Glutamatergic neuron (in vitro differentiated cells): ENCODE results near the gene SYT1. TPM values are rescaled to one million over a fixed set of nuclear protein-coding genes. Genes with fewer than 3 reads are reported as not detected.

Experiments
- DNase-seq: peaks from one replicate; pipeline ENCODE4 v3.0.0; 2022
- H3K27ac Mint-ChIP-seq: one replicate; pipeline ENCODE4 v1.8.0; 2020; ENCODE audit warnings: mild to moderate bottlenecking, mixed read lengths, inconsistent platforms; ENCODE audit not compliant: unreplicated experiment
- H3K27me3 Mint-ChIP-seq: one replicate; pipeline ENCODE4 v1.8.0; 2020; ENCODE audit warnings: mild to moderate bottlenecking, moderate library complexity, mixed read lengths, inconsistent platforms; ENCODE audit not compliant: unreplicated experiment
- H3K36me3 Mint-ChIP-seq: one replicate; pipeline ENCODE4 v1.8.0; 2020; ENCODE audit warnings: mild to moderate bottlenecking, mixed read lengths, inconsistent platforms; ENCODE audit not compliant: unreplicated experiment
- H3K4me1 Mint-ChIP-seq: one replicate; pipeline ENCODE4 v1.8.0; 2020; ENCODE audit warnings: mild to moderate bottlenecking, low read depth, mixed read lengths, inconsistent platforms; ENCODE audit not compliant: unreplicated experiment
- H3K4me3 Mint-ChIP-seq: one replicate; pipeline ENCODE4 v1.8.0; 2020; ENCODE audit warnings: mild to moderate bottlenecking, mixed read lengths, inconsistent platforms; ENCODE audit not compliant: unreplicated experiment
- H3K9me3 Mint-ChIP-seq: one replicate; pipeline ENCODE4 v1.8.0; 2020; ENCODE audit warnings: mild to moderate bottlenecking, moderate library complexity, mixed read lengths, inconsistent platforms; ENCODE audit not compliant: unreplicated experiment
- total RNA-seq: library from RNA; stranded (reverse); fragmentation: NEBNext Ultra II Directional; extraction: Animal tissue kit (Norgen Biotek cat#: 25700); gene quantifications from one replicate; pipeline ENCODE4 v1.2.1, GENCODE V29; 2021; ENCODE audit not compliant: unreplicated experiment
- TF ChIP-seq, protein P1 (sequence below): fragments of 200-600 bp; sonication (generic); IDR thresholded peaks from one replicate; pipeline ENCODE4 v1.5.0; 2021; ENCODE audit not compliant: partially characterized antibody, unreplicated experiment

The SYT1 gene
- total RNA-seq, 1 donor from 2014 or later, result 155 TPM

GRCh38 chr12:79250960-79251755 lies 386.6 kb downstream of the SYT1 start:
- no peak overlapping the region for H3K4me3 Mint-ChIP-seq
- peaks cover 1% of the 10 kb centered on the region for H3K9me3 Mint-ChIP-seq
- H3K36me3 Mint-ChIP-seq, result peaks cover 15% of the 10 kb centered on the region
- peaks cover 3% of the 10 kb centered on the region for H3K27me3 Mint-ChIP-seq
- TF ChIP-seq, protein P1, sequence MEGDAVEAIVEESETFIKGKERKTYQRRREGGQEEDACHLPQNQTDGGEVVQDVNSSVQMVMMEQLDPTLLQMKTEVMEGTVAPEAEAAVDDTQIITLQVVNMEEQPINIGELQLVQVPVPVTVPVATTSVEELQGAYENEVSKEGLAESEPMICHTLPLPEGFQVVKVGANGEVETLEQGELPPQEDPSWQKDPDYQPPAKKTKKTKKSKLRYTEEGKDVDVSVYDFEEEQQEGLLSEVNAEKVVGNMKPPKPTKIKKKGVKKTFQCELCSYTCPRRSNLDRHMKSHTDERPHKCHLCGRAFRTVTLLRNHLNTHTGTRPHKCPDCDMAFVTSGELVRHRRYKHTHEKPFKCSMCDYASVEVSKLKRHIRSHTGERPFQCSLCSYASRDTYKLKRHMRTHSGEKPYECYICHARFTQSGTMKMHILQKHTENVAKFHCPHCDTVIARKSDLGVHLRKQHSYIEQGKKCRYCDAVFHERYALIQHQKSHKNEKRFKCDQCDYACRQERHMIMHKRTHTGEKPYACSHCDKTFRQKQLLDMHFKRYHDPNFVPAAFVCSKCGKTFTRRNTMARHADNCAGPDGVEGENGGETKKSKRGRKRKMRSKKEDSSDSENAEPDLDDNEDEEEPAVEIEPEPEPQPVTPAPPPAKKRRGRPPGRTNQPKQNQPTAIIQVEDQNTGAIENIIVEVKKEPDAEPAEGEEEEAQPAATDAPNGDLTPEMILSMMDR, result no peak
- H3K4me1 Mint-ChIP-seq, result no peaks in the 10 kb centered on the region
- H3K27ac Mint-ChIP-seq, result no peak overlapping the region
- no peak for DNase-seq

- no peak overlapping the region for H3K27ac Mint-ChIP-seq
- no peak overlapping the region for H3K4me3 Mint-ChIP-seq
- TF ChIP-seq, protein P1, result no peak
- no peak for DNase-seq
- no peaks in the 10 kb centered on the region for H3K4me1 Mint-ChIP-seq
- peaks cover 1% of the 10 kb centered on the region for H3K9me3 Mint-ChIP-seq
- H3K36me3 Mint-ChIP-seq, result peaks cover 15% of the 10 kb centered on the region
- peaks cover 3% of the 10 kb centered on the region for H3K27me3 Mint-ChIP-seq
These were observed 387.9 kb downstream of the SYT1 start for GRCh38 chr12:79252358-79253075.

- Mint-ChIP-seq H3K4me1 (no peaks in the 10 kb centered on the region), H3K27ac (no peak overlapping the region), H3K36me3 (peaks cover 15% of the 10 kb centered on the region), H3K4me3 (no peak overlapping the region), H3K9me3 (no peaks in the 10 kb centered on the region), H3K27me3 (peaks cover 2% of the 10 kb centered on the region)
- TF ChIP-seq, protein P1, result no peak
- no peak for DNase-seq
These were observed 390.7 kb downstream of the SYT1 start for GRCh38 chr12:79255288-79255687.

- no peak overlapping the region for H3K27ac Mint-ChIP-seq
- no peak overlapping the region for H3K4me3 Mint-ChIP-seq
- TF ChIP-seq, protein P1, result no peak
- no peaks in the 10 kb centered on the region for H3K36me3 Mint-ChIP-seq
- H3K4me1 Mint-ChIP-seq, result no peaks in the 10 kb centered on the region
- DNase-seq, result no peak
- no peaks in the 10 kb centered on the region for H3K27me3 Mint-ChIP-seq
- peaks cover 1% of the 10 kb centered on the region for H3K9me3 Mint-ChIP-seq
These were observed 396.3 kb downstream of the SYT1 start for GRCh38 chr12:79260923-79261322.

- no peaks in the 10 kb centered on the region for H3K27me3 Mint-ChIP-seq
- TF ChIP-seq, protein P1, result no peak
- H3K36me3 Mint-ChIP-seq, result no peaks in the 10 kb centered on the region
- H3K4me3 Mint-ChIP-seq, result no peak overlapping the region
- no peak for DNase-seq
- H3K9me3 Mint-ChIP-seq, result peaks cover 1% of the 10 kb centered on the region
- no peak overlapping the region for H3K27ac Mint-ChIP-seq
- H3K4me1 Mint-ChIP-seq, result no peaks in the 10 kb centered on the region
These were observed 398.4 kb downstream of the SYT1 start for GRCh38 chr12:79262938-79263337.
